Neural cell (in vitro differentiated cells): ENCODE data around the gene ATP5F1A.

Experiments
- MXI1 ChIP-seq: fragments of 450-650 bp; conservative IDR thresholded peaks from 2 replicates; pipeline ENCODE4 v1.6.1; 2014; ENCODE audit warnings: antibody characterized with exemption, mild to moderate bottlenecking; ENCODE audit not compliant: poor library complexity, severe bottlenecking
- POLR2AphosphoS5 ChIP-seq: IDR thresholded peaks from 2 replicates; pipeline ENCODE4 v1.6.1; 2012
- TF ChIP-seq, protein P1 (sequence below): fragments of 450-650 bp; IDR thresholded peaks from 2 replicates; pipeline ENCODE4 v1.5.1; 2014; ENCODE audit warnings: antibody characterized with exemption, mild to moderate bottlenecking, moderate library complexity; ENCODE audit not compliant: poor library complexity, severe bottlenecking
- TF ChIP-seq, protein P2 (sequence below): IDR thresholded peaks from 2 replicates; pipeline ENCODE4 v1.6.1; 2012; ENCODE audit warnings: borderline replicate concordance

DNA sequence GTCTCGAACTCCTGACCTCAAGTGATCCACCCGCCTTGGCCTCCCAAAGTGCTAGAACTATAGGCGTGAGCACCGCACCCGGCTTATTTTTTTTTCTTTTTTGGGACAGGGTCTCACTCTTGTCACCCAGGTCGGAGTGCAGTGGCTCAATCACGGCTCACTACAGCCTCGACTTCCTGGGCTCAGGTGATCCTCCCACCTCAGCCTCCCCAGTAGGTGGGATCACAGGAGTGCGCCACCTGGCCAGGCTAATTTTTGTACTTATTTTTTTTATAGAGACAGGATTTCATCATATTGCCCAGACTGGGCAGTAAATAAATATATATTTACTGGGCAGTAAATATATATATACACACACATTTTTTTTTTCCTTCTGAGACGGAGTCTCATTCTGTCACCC is 2.6 kb downstream of the ATP5F1A start:
- no peak for TF ChIP-seq MXI1
- TF ChIP-seq, protein P1, sequence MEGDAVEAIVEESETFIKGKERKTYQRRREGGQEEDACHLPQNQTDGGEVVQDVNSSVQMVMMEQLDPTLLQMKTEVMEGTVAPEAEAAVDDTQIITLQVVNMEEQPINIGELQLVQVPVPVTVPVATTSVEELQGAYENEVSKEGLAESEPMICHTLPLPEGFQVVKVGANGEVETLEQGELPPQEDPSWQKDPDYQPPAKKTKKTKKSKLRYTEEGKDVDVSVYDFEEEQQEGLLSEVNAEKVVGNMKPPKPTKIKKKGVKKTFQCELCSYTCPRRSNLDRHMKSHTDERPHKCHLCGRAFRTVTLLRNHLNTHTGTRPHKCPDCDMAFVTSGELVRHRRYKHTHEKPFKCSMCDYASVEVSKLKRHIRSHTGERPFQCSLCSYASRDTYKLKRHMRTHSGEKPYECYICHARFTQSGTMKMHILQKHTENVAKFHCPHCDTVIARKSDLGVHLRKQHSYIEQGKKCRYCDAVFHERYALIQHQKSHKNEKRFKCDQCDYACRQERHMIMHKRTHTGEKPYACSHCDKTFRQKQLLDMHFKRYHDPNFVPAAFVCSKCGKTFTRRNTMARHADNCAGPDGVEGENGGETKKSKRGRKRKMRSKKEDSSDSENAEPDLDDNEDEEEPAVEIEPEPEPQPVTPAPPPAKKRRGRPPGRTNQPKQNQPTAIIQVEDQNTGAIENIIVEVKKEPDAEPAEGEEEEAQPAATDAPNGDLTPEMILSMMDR = no peak
- TF ChIP-seq, protein P2, sequence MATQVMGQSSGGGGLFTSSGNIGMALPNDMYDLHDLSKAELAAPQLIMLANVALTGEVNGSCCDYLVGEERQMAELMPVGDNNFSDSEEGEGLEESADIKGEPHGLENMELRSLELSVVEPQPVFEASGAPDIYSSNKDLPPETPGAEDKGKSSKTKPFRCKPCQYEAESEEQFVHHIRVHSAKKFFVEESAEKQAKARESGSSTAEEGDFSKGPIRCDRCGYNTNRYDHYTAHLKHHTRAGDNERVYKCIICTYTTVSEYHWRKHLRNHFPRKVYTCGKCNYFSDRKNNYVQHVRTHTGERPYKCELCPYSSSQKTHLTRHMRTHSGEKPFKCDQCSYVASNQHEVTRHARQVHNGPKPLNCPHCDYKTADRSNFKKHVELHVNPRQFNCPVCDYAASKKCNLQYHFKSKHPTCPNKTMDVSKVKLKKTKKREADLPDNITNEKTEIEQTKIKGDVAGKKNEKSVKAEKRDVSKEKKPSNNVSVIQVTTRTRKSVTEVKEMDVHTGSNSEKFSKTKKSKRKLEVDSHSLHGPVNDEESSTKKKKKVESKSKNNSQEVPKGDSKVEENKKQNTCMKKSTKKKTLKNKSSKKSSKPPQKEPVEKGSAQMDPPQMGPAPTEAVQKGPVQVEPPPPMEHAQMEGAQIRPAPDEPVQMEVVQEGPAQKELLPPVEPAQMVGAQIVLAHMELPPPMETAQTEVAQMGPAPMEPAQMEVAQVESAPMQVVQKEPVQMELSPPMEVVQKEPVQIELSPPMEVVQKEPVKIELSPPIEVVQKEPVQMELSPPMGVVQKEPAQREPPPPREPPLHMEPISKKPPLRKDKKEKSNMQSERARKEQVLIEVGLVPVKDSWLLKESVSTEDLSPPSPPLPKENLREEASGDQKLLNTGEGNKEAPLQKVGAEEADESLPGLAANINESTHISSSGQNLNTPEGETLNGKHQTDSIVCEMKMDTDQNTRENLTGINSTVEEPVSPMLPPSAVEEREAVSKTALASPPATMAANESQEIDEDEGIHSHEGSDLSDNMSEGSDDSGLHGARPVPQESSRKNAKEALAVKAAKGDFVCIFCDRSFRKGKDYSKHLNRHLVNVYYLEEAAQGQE = no peak
- TF ChIP-seq POLR2AphosphoS5 = no peak
